K562 (cell line): ENCODE measurements around the gene NUP153. TPM values are rescaled to one million over a fixed set of nuclear protein-coding genes. Genes with fewer than 3 reads are reported as not detected.

Source experiments
- ATAC-seq: fragments of 200-7000 bp; cut with Tn5 transposase; 3 replicates; pipeline ENCODE4 v1.9.1; 2020; ENCODE audit warnings: moderate library complexity
- BruUV-seq: library from RNA; stranded (reverse); fragments of 400-500 nt; replicated peaks from 2 replicates; lab custom pipeline; 2021; lab: Mats Ljungman, UMichigan
- CTCF ChIA-PET: fragments of 300-600 bp; formaldehyde crosslinking; extraction: SDS; loops from one replicate; lab custom pipeline; 2021; ENCODE audit warnings: low intra/inter-chr PET ratio; lab: Yijun Ruan, JAX
- POLR2A ChIA-PET: fragments of 300-600, 350-650 bp; sonication (Branson Sonifier 250); formaldehyde crosslinking; extraction: SDS; loops from one replicate; lab custom pipeline; 2021; ENCODE audit warnings: antibody characterized with exemption, inconsistent platforms; lab: Yijun Ruan, JAX
- DNase-seq, 4 experiments: peaks; one replicate each; pipeline versions ENCODE4 v3.0.0 to v3.0.0-alpha.2; 2011 to 2018; ENCODE audit warnings: low spot score in 3 of 4, mixed read lengths in 3 of 4; ENCODE audit errors: extremely low read depth in 1 of 4
- FAIRE-seq: peaks from 2 replicates; lab custom pipeline; 2011; peaks lifted over from hg19 to GRCh38; lab: Jason Lieb, UNC
- H2AFZ ChIP-seq: 2 replicates; pipeline ENCODE4 v1.6.0; 2011; ENCODE audit warnings: low read depth, low read length, control low read depth, inconsistent platforms
- H3K27ac ChIP-seq: fragments of 200-600 bp; 3 replicates; pipeline ENCODE4 v1.8.0; 2011; ENCODE audit warnings: low read depth, mild to moderate bottlenecking, control low read depth, inconsistent platforms, low read length, moderate library complexity, mixed read lengths; ENCODE audit errors: extremely low read depth
- H3K27me3 ChIP-seq, 2 experiments: fragments of 300-600 bp in 1 of 2; 2 replicates in 1 of 2; 3 replicates in 1 of 2; pipeline versions ENCODE4 v1.6.0 to v1.8.0; 2011; ENCODE audit warnings: inconsistent platforms in 2 of 2, low read length in 2 of 2, mild to moderate bottlenecking in 1 of 2, mixed read lengths in 1 of 2, moderate library complexity in 1 of 2; ENCODE audit not compliant: control insufficient read depth in 2 of 2, insufficient read depth in 2 of 2
- H3K36me3 ChIP-seq: fragments of 300-600 bp; 3 replicates; pipeline ENCODE4 v1.8.0; 2011; ENCODE audit warnings: mild to moderate bottlenecking, low read length, inconsistent platforms; ENCODE audit not compliant: control insufficient read depth, insufficient read depth
- H3K4me1 ChIP-seq, 2 experiments: fragments of 200-600 bp in 1 of 2; replicated peaks in 1 of 2; 2 replicates in 1 of 2; 3 replicates in 1 of 2; pipeline versions ENCODE4 v1.5.1 to v1.8.0; 2011; ENCODE audit warnings: inconsistent platforms in 2 of 2, low read length in 2 of 2, mild to moderate bottlenecking in 1 of 2, mixed read lengths in 1 of 2, moderate library complexity in 1 of 2; ENCODE audit not compliant: control insufficient read depth in 2 of 2, insufficient read depth in 2 of 2
- H3K4me2 ChIP-seq: 2 replicates; pipeline ENCODE4 v1.6.1; 2011; ENCODE audit warnings: low read length, control low read depth, inconsistent platforms, mixed read lengths; ENCODE audit not compliant: insufficient read depth
- H3K4me3 ChIP-seq: fragments of 200-600 bp; sonication (generic), shearing (Covaris generic); 2 replicates; pipeline ENCODE4 v1.5.1; 2016; ENCODE audit warnings: control low read depth, inconsistent platforms
- H3K79me2 ChIP-seq: fragments of 200-600 bp; 3 replicates; pipeline ENCODE4 v1.8.0; 2011; ENCODE audit warnings: low read length, inconsistent platforms; ENCODE audit not compliant: control insufficient read depth, insufficient read depth
- H3K9ac ChIP-seq, 2 experiments: 2 replicates each; pipeline versions ENCODE4 v1.6.0 to v1.6.1; 2011; ENCODE audit warnings: low read depth in 2 of 2, low read length in 2 of 2, control low read depth in 1 of 2, inconsistent platforms in 1 of 2, mild to moderate bottlenecking in 1 of 2, mixed read lengths in 1 of 2; ENCODE audit not compliant: insufficient read depth in 1 of 2
- H3K9me1 ChIP-seq: one replicate; pipeline ENCODE4 v1.6.0; 2011; ENCODE audit warnings: inconsistent platforms, mild to moderate bottlenecking, low read length, moderate library complexity; ENCODE audit not compliant: control insufficient read depth, insufficient read depth
- H3K9me3 ChIP-seq: replicated peaks from 2 replicates; pipeline ENCODE4 v1.5.1; 2011; ENCODE audit warnings: low read depth, low read length, inconsistent platforms; ENCODE audit not compliant: control insufficient read depth, insufficient read depth
- H4K20me1 ChIP-seq: replicated peaks from 2 replicates; pipeline ENCODE4 v1.6.1; 2011; ENCODE audit warnings: low read length, inconsistent platforms, mixed read lengths; ENCODE audit not compliant: control insufficient read depth, insufficient read depth
- BRCA1 ChIP-seq, 2 experiments: fragments of 450-650 bp in 1 of 2; sonication (generic) in 1 of 2; formaldehyde crosslinking in 1 of 2; IDR thresholded peaks; 2 replicates each; pipeline versions ENCODE4 v1.5.0 to v1.6.1; 2017 to 2020; ENCODE audit warnings: mild to moderate bottlenecking in 1 of 2, missing genetic modification reagents in 1 of 2
- CHCHD3 ChIP-seq: fragments of 250-450 bp; sonication (Bioruptor Pico); IDR thresholded peaks from 2 replicates; pipeline ENCODE4 v2.1.2; 2022; ENCODE audit warnings: mild to moderate bottlenecking
- DACH1 ChIP-seq: fragments of 450-650 bp; IDR thresholded peaks from 2 replicates; pipeline ENCODE4 v1.6.1; 2018; ENCODE audit not compliant: partially characterized antibody
- GABPB1 ChIP-seq: sonication (generic); formaldehyde crosslinking; IDR thresholded peaks from 2 replicates; pipeline ENCODE4 v1.8.0; 2022; ENCODE audit warnings: mild to moderate bottlenecking, missing genetic modification reagents
- ILF3 ChIP-seq: fragments of 450-650 bp; IDR thresholded peaks from 2 replicates; pipeline ENCODE4 v1.6.1; 2018; ENCODE audit warnings: antibody characterized with exemption, mild to moderate bottlenecking, moderate library complexity, borderline replicate concordance
- LCOR ChIP-seq: sonication (generic); formaldehyde crosslinking; IDR thresholded peaks from 2 replicates; pipeline ENCODE4 v1.8.0; 2022; ENCODE audit warnings: mild to moderate bottlenecking, missing genetic modification reagents
- MIER1 ChIP-seq: fragments of 450-650 bp; IDR thresholded peaks from 2 replicates; pipeline ENCODE4 v1.6.1; 2016; ENCODE audit warnings: antibody characterized with exemption, mild to moderate bottlenecking, low read depth
- NFRKB ChIP-seq: fragments of 450-650 bp; IDR thresholded peaks from 2 replicates; pipeline ENCODE4 v1.6.1; 2016; ENCODE audit warnings: low read depth
- TAF9B ChIP-seq: fragments of 450-650 bp; IDR thresholded peaks from 2 replicates; pipeline ENCODE4 v1.6.1; 2018; ENCODE audit warnings: mild to moderate bottlenecking; ENCODE audit not compliant: partially characterized antibody
- TGIF2 ChIP-seq: sonication (generic); formaldehyde crosslinking; IDR thresholded peaks from 2 replicates; pipeline ENCODE4 v1.8.1; 2022; ENCODE audit warnings: mild to moderate bottlenecking, missing genetic modification reagents, moderate library complexity
- ZNF324 ChIP-seq: fragments of 250-450 bp; sonication (Bioruptor Pico); IDR thresholded peaks from 2 replicates; pipeline ENCODE4 v1.4.0; 2020; ENCODE audit warnings: mild to moderate bottlenecking
- WGBS: fragments of 100-300 bp; shearing (Covaris generic); methylation state at CpG from one replicate; pipeline ENCODE4 v1.1.6; 2016; ENCODE audit warnings: low coverage, mixed read lengths; ENCODE audit not compliant: insufficient coverage; ENCODE audit errors: missing lambda C conversion rate; 5-methylcytosine and 5-hydroxymethylcytosine counted together
- in situ Hi-C: fragments of 300-500 bp; cut with MboI; formaldehyde crosslinking; loops from 4 replicates; pipeline ENCODE4 v1.15.0; 2018; ENCODE audit warnings: inconsistent platforms, mixed read lengths
- intact Hi-C: fragments of 100-400 bp; cut with micrococcal nuclease; formaldehyde crosslinking; loops from 2 replicates; pipeline ENCODE4 v1.14.2; 2022
- polyA plus RNA-seq, 8 experiments: library from polyadenylated mRNA; depleted of rRNA in 4 of 8; stranded (reverse) in 5 of 8; unstranded in 3 of 8; fragments of >200 nt; fragmentation: Nextera tagmentation in 2 of 8; fragmentation: Illumina TruSeq in 1 of 8; extraction: Ambion mirVana in 2 of 8; extraction: Trizol in 1 of 8; gene quantifications; 2 replicates each; pipeline versions ENCODE4 v1.2.1 to v1.2.3, GENCODE V29; 2011 to 2014; ENCODE audit warnings: inconsistent platforms in 1 of 8, missing spikeins in 1 of 8
- total RNA-seq, 7 experiments: library from RNA; depleted of rRNA in 6 of 7; stranded (reverse); fragments of >200 nt in 6 of 7; fragmentation: Illumina TruSeq in 2 of 7; extraction: Trizol in 2 of 7; gene quantifications; 2 replicates each; pipeline versions ENCODE4 v1.2.1 to v1.2.3, GENCODE V29; 2011 to 2021; ENCODE audit warnings: low replicate concordance in 1 of 7
- TF ChIP-seq, protein P1 (sequence below): IDR thresholded peaks from 3 replicates; pipeline ENCODE4 v1.6.1; 2011; ENCODE audit warnings: borderline replicate concordance, mild to moderate bottlenecking; ENCODE audit not compliant: insufficient read length, insufficient read depth

NUP153 gene
- total and polyA plus RNA-seq, 9 of the 15 experiments (the other 6 are each of a cell fraction or from before 2014, with no cell fraction given): 21.9 to 110 (median 84.8) TPM

DNA sequence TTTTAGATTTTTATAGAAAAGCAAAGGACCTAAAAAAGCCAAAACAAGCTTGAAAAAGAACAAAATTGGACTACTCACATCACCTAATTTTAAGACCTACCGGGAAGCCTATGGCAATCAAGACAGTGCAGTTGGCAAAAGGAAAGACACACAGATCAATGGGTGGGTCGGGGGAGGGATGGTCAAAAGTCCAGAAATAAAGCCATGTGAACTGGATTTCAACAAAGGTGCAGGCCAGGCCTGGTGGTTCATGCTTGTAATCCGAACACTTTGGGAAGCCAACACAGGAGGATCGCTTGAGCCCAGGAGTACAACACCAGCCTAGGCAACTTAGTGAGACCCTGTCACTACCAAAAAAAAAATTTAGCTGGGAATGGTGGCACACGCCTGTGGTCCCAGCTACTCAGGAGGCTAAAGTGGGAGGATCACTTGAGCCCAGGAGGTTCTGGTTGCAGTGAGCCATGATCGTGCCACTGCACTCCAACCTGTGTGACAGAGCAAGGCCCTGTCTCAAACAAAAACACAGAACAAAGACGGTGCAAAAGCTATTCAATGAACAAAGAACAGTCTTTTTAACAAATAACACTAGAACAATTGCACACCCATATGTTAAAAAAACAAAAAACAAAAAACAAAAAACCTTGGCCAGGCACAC is 34.5 kb downstream of the NUP153 start:
- 93% methylated on average over 7 of the region's 7 CpGs for WGBS
- intact Hi-C loops (no loop called here), in situ Hi-C loops (no loop called here)
- Histone ChIP-seq H2AFZ (no peak overlapping the region), H3K27ac (no peak overlapping the region)
- TF ChIP-seq, protein P1, sequence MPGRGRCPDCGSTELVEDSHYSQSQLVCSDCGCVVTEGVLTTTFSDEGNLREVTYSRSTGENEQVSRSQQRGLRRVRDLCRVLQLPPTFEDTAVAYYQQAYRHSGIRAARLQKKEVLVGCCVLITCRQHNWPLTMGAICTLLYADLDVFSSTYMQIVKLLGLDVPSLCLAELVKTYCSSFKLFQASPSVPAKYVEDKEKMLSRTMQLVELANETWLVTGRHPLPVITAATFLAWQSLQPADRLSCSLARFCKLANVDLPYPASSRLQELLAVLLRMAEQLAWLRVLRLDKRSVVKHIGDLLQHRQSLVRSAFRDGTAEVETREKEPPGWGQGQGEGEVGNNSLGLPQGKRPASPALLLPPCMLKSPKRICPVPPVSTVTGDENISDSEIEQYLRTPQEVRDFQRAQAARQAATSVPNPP: no peak
- TF ChIP-seq TAF9B: no peak
- no peak for TF ChIP-seq LCOR (CRISPR knock-in tag)
- TF ChIP-seq TGIF2 (CRISPR knock-in tag): no peak
- TF ChIP-seq MIER1: no peak
- no peak for TF ChIP-seq BRCA1 (IDR thresholded peaks at IDR 0.05)
- TF ChIP-seq BRCA1 (CRISPR knock-in tag; IDR thresholded peaks at IDR 0.05): no peak
- TF ChIP-seq ZNF324 (CRISPR knock-in tag): no peak
- no peak for TF ChIP-seq CHCHD3 (CRISPR knock-in tag)
- TF ChIP-seq DACH1: no peak
- TF ChIP-seq ILF3: no peak
- no peak for TF ChIP-seq NFRKB
- no peak for TF ChIP-seq GABPB1
- TF ChIP-seq, all 486 proteins: peak for 0
- ChIA-PET CTCF (no interaction called here), POLR2A (interaction anchor here (1.3 kb wide), 1 partner anchor 26 kb away, joined by 3 read pairs; no protein-coding TSS in a partner anchor)
- Histone ChIP-seq H3K4me3 (no peak overlapping the region), H3K9me3 (no peaks in the 10 kb centered on the region), H3K4me1 (no peaks in the 10 kb centered on the region), H3K4me2 (no peak overlapping the region), H3K36me3 (peaks cover 92% of the 10 kb centered on the region), H3K9ac (no peak overlapping the region), H3K9me1 (no peaks in the 10 kb centered on the region), H3K79me2 (peaks cover 74% of the 10 kb centered on the region), H4K20me1 (0 out of 2 replicates have a peak, but pooled peaks cover 5% of the 10 kb centered on the region), H3K27me3 (no peaks in the 10 kb centered on the region)
- ATAC-seq (no peak), DNase-seq (no peak), FAIRE-seq (no peak)
- BruUV-seq: no TSS peak
